Body of pancreas (tissue), 4 donors: ENCODE results near the gene PPIB.

ENCODE experiments used
- CTCF ChIP-seq, 7 experiments: fragments of 450-650 bp in 4 of 7; fragments of 200-600 bp in 3 of 7; sonication (generic) in 3 of 7; IDR thresholded peaks; one replicate each; pipeline ENCODE4 v1.5.1; 2016 to 2019; ENCODE audit warnings: antibody characterized with exemption in 7 of 7
- POLR2A ChIP-seq, 3 donors: fragments of 450-650 bp; IDR thresholded peaks; one replicate each; pipeline ENCODE4 v1.6.1; 2016; ENCODE audit warnings: antibody characterized with exemption in 3 of 3, mild to moderate bottlenecking in 2 of 3

- TF ChIP-seq CTCF (IDR thresholded peaks at IDR 0.05) (no peak), POLR2A (IDR thresholded peaks at IDR 0.05) (no peak)
These were observed 42.4 kb upstream of the PPIB start for GRCh38 chr15:64205202-64205601.
